NCI-H2029 treated with DMSO at 0.1 percent for 48 hours (cell line): ENCODE data around the gene RIPK1.
"Not testable (repeated sequence)": the region's sequence is repeated elsewhere in the genome, so short reads cannot be mapped to it uniquely, and the experiment has no call there.

Experiments
- DNase-seq: peaks from one replicate; lab custom pipeline; 2025; lab: John Stamatoyannopoulos, UW

Gene RIPK1

GRCh38 chr6:3045777-3046176 is 22.5 kb upstream of the RIPK1 start:
- DNase-seq = no peak

GRCh38 chr6:3046295-3046694 is 22.0 kb upstream of the RIPK1 start:
- no peak for DNase-seq

- DNase-seq = not testable (repeated sequence)
These were observed 20.3 kb upstream of the RIPK1 start for GRCh38 chr6:3048009-3048408.

GRCh38 chr6:3052481-3053230 is 15.6 kb upstream of the RIPK1 start:
- DNase-seq = no peak

GRCh38 chr6:3053231-3053508 is 15.1 kb upstream of the RIPK1 start:
- DNase-seq = peak; percentile 72

GRCh38 chr6:3054229-3055157 is 13.8 kb upstream of the RIPK1 start:
- peak; percentile 68 for DNase-seq

GRCh38 chr6:3055158-3055499 is 13.2 kb upstream of the RIPK1 start:
- DNase-seq = not testable (repeated sequence)

- DNase-seq = no peak
These were observed 11.1 kb upstream of the RIPK1 start for GRCh38 chr6:3057063-3057770.

- DNase-seq = no peak
These were observed 9.3 kb upstream of the RIPK1 start for GRCh38 chr6:3058957-3059356.

- not testable (repeated sequence) for DNase-seq
These were observed 8.2 kb upstream of the RIPK1 start for GRCh38 chr6:3060092-3060491.

- no peak for DNase-seq
These were observed 6.8 kb upstream of the RIPK1 start for GRCh38 chr6:3061501-3061941.

GRCh38 chr6:3063340-3063732 is 5.0 kb upstream of the RIPK1 start:
- not testable (repeated sequence) for DNase-seq

GRCh38 chr6:3063733-3064700 is 4.3 kb upstream of the RIPK1 start:
- peak; percentile 88 for DNase-seq

- no peak for DNase-seq
These were observed 3.3 kb downstream of the RIPK1 start for GRCh38 chr6:3071568-3071967.

- no peak for DNase-seq
These were observed 4.5 kb downstream of the RIPK1 start for GRCh38 chr6:3072798-3073197.

- DNase-seq = no peak
These were observed 5.1 kb downstream of the RIPK1 start for GRCh38 chr6:3073382-3073781.

- no peak for DNase-seq
These were observed 7.4 kb downstream of the RIPK1 start for GRCh38 chr6:3075772-3076113.

GRCh38 chr6:3076320-3076719 is 8.0 kb downstream of the RIPK1 start:
- no peak for DNase-seq

GRCh38 chr6:3077430-3077829 is 9.1 kb downstream of the RIPK1 start:
- DNase-seq = no peak

- not testable (repeated sequence) for DNase-seq
These were observed 10.7 kb downstream of the RIPK1 start for GRCh38 chr6:3078952-3079351.

GRCh38 chr6:3079682-3080081 is 11.4 kb downstream of the RIPK1 start:
- DNase-seq = no peak

- DNase-seq = no peak
These were observed 13.7 kb downstream of the RIPK1 start for GRCh38 chr6:3081960-3082359.
